ENCODE measurements around the gene ATP8A1.
A peak's percentile ranks its signal among the peaks of the same experiment; 100 is the strongest.
"Not testable (repeated sequence)": the region's sequence is repeated elsewhere in the genome, so short reads cannot be mapped to it uniquely, and the experiment has no call there.

Gene ATP8A1

GRCh38 chr4:42656679-42656943, 294 bp downstream of the ATP8A1 start:
- DNase-seq (ENCODE audit: low spot score in 2 of 2) (no peak), ATAC-seq (ENCODE audit: low read depth) (no peak)
- Mint-ChIP-seq H3K27ac (peak overlapping the region; percentile 91), H3K4me1 (peaks cover 22% of the 10 kb centered on the region), H3K27me3 (no peaks in the 10 kb centered on the region), H3K36me3 (peaks cover 14% of the 10 kb centered on the region), H3K4me3 (peak overlapping the region; percentile 98), H3K9me3 (peaks cover 3% of the 10 kb centered on the region)

GRCh38 chr4:42655921-42656678, 805 bp downstream of the ATP8A1 start:
- Mint-ChIP-seq H3K4me1 (peaks cover 22% of the 10 kb centered on the region), H3K36me3 (peaks cover 17% of the 10 kb centered on the region), H3K9me3 (peaks cover 3% of the 10 kb centered on the region)

GRCh38 chr4:42655269-42655637, 1.7 kb downstream of the ATP8A1 start:
- peaks cover 21% of the 10 kb centered on the region for H3K36me3 Mint-ChIP-seq
- no peaks in the 10 kb centered on the region for H3K27me3 Mint-ChIP-seq
- H3K27ac Mint-ChIP-seq: no peak overlapping the region
- peak overlapping the region; percentile 98 for H3K4me3 Mint-ChIP-seq
- ATAC-seq (ENCODE audit: low read depth): no peak
- DNase-seq (ENCODE audit: low spot score in 2 of 2): no peak
- H3K4me1 Mint-ChIP-seq: peaks cover 26% of the 10 kb centered on the region
- H3K9me3 Mint-ChIP-seq: peaks cover 3% of the 10 kb centered on the region

More at GRCh38 chr4:42655921-42656678, 805 bp downstream of the ATP8A1 start:
- DNase-seq (ENCODE audit: low spot score in 2 of 2) (peak; percentile 44 to 63), ATAC-seq (ENCODE audit: low read depth) (peak; percentile 25)
- Mint-ChIP-seq H3K4me3 (peak overlapping the region; percentile 98), H3K27ac (peak overlapping the region; percentile 91), H3K27me3 (no peaks in the 10 kb centered on the region)

GRCh38 chr4:42654631-42655268, 2.2 kb downstream of the ATP8A1 start:
- no peak for ATAC-seq (ENCODE audit: low read depth)
- H3K27me3 Mint-ChIP-seq: no peaks in the 10 kb centered on the region
- H3K27ac Mint-ChIP-seq: peak overlapping the region; percentile 45
- H3K4me3 Mint-ChIP-seq: peak overlapping the region; percentile 98
- DNase-seq (ENCODE audit: low spot score in 2 of 2): no peak
- peaks cover 27% of the 10 kb centered on the region for H3K4me1 Mint-ChIP-seq
- peaks cover 3% of the 10 kb centered on the region for H3K9me3 Mint-ChIP-seq
- H3K36me3 Mint-ChIP-seq: peaks cover 21% of the 10 kb centered on the region

- no peak overlapping the region for H3K4me3 Mint-ChIP-seq
- H3K4me1 Mint-ChIP-seq: peaks cover 30% of the 10 kb centered on the region
- DNase-seq (ENCODE audit: low spot score in 2 of 2) (no peak), ATAC-seq (ENCODE audit: low read depth) (no peak)
- H3K27me3 Mint-ChIP-seq: no peaks in the 10 kb centered on the region
- peaks cover 21% of the 10 kb centered on the region for H3K36me3 Mint-ChIP-seq
- peaks cover 3% of the 10 kb centered on the region for H3K9me3 Mint-ChIP-seq
- peak overlapping the region; percentile 45 for H3K27ac Mint-ChIP-seq
Observed at GRCh38 chr4:42653626-42654560, 3.0 kb downstream of the ATP8A1 start.

- DNase-seq (ENCODE audit: low spot score in 2 of 2); H3K4me3 Mint-ChIP-seq; ATAC-seq (ENCODE audit: low read depth); H3K9me3 Mint-ChIP-seq; H3K27ac Mint-ChIP-seq; H3K27me3 Mint-ChIP-seq: not testable (repeated sequence)
- peaks cover 21% of the 10 kb centered on the region for H3K36me3 Mint-ChIP-seq
- H3K4me1 Mint-ChIP-seq: peaks cover 30% of the 10 kb centered on the region
Observed at GRCh38 chr4:42652529-42653231, 4.2 kb downstream of the ATP8A1 start.

GRCh38 chr4:42649870-42650269, 7.0 kb downstream of the ATP8A1 start:
- DNase-seq (ENCODE audit: low spot score in 2 of 2): no peak
- Mint-ChIP-seq H3K4me1 (peaks cover 33% of the 10 kb centered on the region), H3K27me3 (no peaks in the 10 kb centered on the region), H3K4me3 (no peak overlapping the region), H3K9me3 (peaks cover 3% of the 10 kb centered on the region), H3K27ac (no peak overlapping the region), H3K36me3 (peaks cover 21% of the 10 kb centered on the region)
- no peak for ATAC-seq (ENCODE audit: low read depth)

- peaks cover 38% of the 10 kb centered on the region for H3K4me1 Mint-ChIP-seq
- H3K27ac Mint-ChIP-seq: no peak overlapping the region
- peaks cover 10% of the 10 kb centered on the region for H3K36me3 Mint-ChIP-seq
- H3K4me3 Mint-ChIP-seq: no peak overlapping the region
- DNase-seq (ENCODE audit: low spot score in 2 of 2) (no peak), ATAC-seq (ENCODE audit: low read depth) (no peak)
- no peaks in the 10 kb centered on the region for H3K9me3 Mint-ChIP-seq
- no peaks in the 10 kb centered on the region for H3K27me3 Mint-ChIP-seq
Observed at GRCh38 chr4:42646999-42647541, 9.8 kb downstream of the ATP8A1 start.

GRCh38 chr4:42646013-42646784, 10.7 kb downstream of the ATP8A1 start:
- Mint-ChIP-seq H3K4me3 (peak overlapping the region; percentile 50), H3K36me3 (peaks cover 5% of the 10 kb centered on the region), H3K27ac (peak overlapping the region; percentile 97), H3K4me1 (peaks cover 40% of the 10 kb centered on the region), H3K27me3 (no peaks in the 10 kb centered on the region), H3K9me3 (no peaks in the 10 kb centered on the region)
- no peak for ATAC-seq (ENCODE audit: low read depth)
- DNase-seq (ENCODE audit: low spot score in 2 of 2): no peak

GRCh38 chr4:42644897-42645296, 12.0 kb downstream of the ATP8A1 start:
- Mint-ChIP-seq H3K27me3 (no peaks in the 10 kb centered on the region), H3K36me3 (no peaks in the 10 kb centered on the region), H3K4me3 (no peak overlapping the region), H3K9me3 (no peaks in the 10 kb centered on the region), H3K4me1 (peaks cover 45% of the 10 kb centered on the region), H3K27ac (peak overlapping the region; percentile 97)
- ATAC-seq (ENCODE audit: low read depth) (no peak), DNase-seq (ENCODE audit: low spot score in 2 of 2) (no peak)

GRCh38 chr4:42643685-42644084, 13.2 kb downstream of the ATP8A1 start:
- no peaks in the 10 kb centered on the region for H3K36me3 Mint-ChIP-seq
- DNase-seq (ENCODE audit: low spot score in 2 of 2) (peak in 1 of 2 donors; percentile 36), ATAC-seq (ENCODE audit: low read depth) (peak; percentile 91)
- peak overlapping the region; percentile 61 for H3K4me3 Mint-ChIP-seq
- peak overlapping the region; percentile 97 for H3K27ac Mint-ChIP-seq
- H3K9me3 Mint-ChIP-seq: no peaks in the 10 kb centered on the region
- H3K4me1 Mint-ChIP-seq: peaks cover 54% of the 10 kb centered on the region
- H3K27me3 Mint-ChIP-seq: no peaks in the 10 kb centered on the region

- H3K4me3 Mint-ChIP-seq: peak overlapping the region; percentile 61
- no peak for DNase-seq (ENCODE audit: low spot score in 2 of 2)
- H3K9me3 Mint-ChIP-seq: no peaks in the 10 kb centered on the region
- peaks cover 55% of the 10 kb centered on the region for H3K4me1 Mint-ChIP-seq
- H3K27ac Mint-ChIP-seq: peak overlapping the region; percentile 97
- no peak for ATAC-seq (ENCODE audit: low read depth)
- no peaks in the 10 kb centered on the region for H3K27me3 Mint-ChIP-seq
- H3K36me3 Mint-ChIP-seq: no peaks in the 10 kb centered on the region
Observed at GRCh38 chr4:42642845-42643615, 13.9 kb downstream of the ATP8A1 start.
